Measurements from ENCODE around the gene KRTAP1-4. TPM values are rescaled to one million over a fixed set of nuclear protein-coding genes. Genes with fewer than 3 reads are reported as not detected.
"Not testable (repeated sequence)": the region's sequence is repeated elsewhere in the genome, so short reads cannot be mapped to it uniquely, and the experiment has no call there.

Gene KRTAP1-4
- total RNA-seq, 1 donor from 2014 or later, result not detected

GRCh38 chr17:41048441-41048840 is 18.4 kb upstream of the KRTAP1-4 start:
- peak in 1 of 2 donors; percentile 1 for DNase-seq (ENCODE audit: low read depth in 2 of 2)

DNA sequence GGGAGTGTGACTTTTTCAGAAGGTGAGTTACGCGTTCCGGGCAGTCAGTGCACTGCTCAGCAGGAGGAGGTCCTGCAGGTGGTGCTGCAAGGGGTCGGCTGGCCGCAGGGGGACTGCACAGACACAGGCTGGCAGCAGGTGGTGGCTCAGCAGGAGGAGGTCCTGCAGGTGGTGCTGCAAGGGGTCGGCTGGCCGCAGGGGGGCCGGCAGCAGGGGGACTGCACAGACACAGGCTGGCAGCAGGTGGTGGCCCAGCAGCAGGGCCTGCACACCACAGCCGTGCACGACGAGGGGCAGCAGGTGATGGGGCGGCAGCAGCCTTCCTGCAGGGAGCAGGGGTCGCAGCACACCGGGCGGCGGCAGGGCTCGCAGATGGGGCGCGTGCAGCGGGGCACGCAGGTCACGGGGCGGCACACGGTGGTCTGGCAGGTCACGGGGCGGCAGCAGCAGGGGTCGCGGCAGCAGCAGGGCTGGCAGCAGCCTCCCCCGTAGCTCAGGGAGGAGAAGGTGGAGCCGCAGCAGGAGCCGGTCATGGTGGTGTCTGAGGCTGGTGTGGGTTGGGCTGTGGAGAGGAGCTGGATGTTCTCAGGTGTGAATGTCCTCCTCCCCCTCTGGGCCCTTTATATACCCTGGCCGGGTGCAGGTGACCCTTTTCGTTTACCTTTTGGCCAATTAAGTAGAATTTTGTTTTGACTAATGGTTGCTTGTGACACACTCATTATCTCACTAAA is 16.9 kb upstream of the KRTAP1-4 start, which contains the start of gene KRTAP2-1:
KRTAP2-1 (minus strand) TSS at position 582 of the 731 bp plus-strand sequence; CDS start at position 533, 49 bp downstream.
- DNase-seq (ENCODE audit: low read depth in 2 of 2), result not testable (repeated sequence)

DNA sequence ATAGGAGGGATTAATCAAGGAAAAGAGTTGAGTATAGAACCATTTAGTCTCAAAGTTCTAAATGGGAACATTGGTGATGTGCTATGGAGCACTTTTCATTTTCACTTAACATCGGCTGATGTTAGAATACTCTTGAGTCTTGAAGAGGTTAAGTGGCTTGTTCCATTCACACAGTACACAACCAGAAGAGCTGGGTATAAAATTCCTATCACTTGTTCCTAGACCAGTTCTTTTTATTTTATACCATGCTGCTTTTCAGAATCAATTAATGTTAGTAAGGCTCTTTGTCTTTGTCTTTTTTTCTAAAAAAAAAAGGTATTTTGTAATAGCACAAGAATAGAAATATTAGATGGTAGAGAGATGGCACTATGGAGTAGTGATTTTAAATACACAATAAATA is 13.0 kb upstream of the KRTAP1-4 start:
- DNase-seq (ENCODE audit: low read depth in 2 of 2), result no peak

DNA sequence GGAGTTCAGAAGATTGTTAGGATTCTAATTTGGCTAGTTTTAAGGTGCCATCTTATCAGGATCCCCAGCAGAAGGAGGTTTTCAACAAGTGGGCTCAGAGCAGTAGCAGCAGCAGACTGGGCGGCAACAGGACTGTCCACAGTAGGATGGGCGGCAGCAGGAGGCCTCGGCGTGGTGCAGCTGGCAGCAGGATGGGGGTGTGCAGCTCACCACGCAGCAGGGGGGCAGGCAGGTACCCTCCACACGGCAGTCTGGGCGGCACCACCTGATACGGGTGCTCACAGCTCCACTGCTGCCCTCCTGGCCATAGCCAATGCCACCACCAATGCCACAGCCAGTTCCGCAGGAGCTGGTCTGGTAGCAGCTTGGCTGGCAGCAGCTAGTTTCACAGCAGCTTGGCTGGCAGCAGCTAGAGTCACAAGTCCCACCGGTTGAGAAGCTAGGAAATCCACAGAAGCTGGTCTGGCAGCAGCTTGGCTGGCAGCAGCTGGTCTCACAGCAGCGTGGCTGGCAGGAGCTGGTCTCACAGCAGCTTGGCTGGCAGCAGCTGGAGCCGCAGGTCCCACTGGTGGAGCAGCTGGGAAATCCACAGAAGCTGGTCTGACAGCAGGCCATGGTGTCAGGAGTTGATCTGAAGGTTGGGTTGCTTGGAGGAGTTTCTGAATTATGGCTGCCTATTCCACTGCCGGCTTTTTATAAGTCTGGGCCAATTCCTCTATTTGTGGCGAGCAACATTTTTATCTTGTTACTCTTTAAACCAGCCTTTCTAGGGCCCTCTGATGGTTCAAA is 11.0 kb upstream of the KRTAP1-4 start, which contains the start of gene KRTAP1-1:
KRTAP1-1 (minus strand) TSS at position 668 of the 789 bp plus-strand sequence; CDS start at position 615, 53 bp downstream.
- DNase-seq (ENCODE audit: low read depth in 2 of 2), result not testable (repeated sequence)

DNA sequence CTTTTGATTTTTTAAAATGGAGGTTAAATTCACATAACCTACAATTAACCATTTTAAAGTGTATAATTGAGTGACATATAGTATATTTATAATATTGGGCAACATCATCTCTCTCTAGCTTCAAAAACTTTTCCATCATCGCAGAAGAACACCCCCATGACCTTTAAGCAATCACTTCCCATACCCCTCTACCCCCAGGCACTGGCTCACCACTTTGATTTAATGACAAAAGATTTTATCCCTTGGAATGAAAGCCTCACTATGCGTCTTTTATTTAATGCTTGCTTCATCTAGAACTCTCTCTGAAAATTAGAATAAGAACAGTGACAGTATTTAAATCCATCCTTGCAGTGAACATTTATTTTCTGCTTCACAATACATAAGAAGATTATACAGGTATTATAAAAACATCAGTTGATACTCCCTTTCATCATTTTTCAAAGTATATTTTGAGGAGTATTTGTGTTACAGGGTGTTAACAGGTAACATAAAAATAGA is 7.9 kb upstream of the KRTAP1-4 start:
- DNase-seq (ENCODE audit: low read depth in 2 of 2), result no peak

GRCh38 chr17:41034346-41034935 is 4.4 kb upstream of the KRTAP1-4 start, which contains the start of gene KRTAP1-3:
KRTAP1-3 (minus strand) TSS chr17:41034874; CDS start chr17:41034821, 53 bp downstream.
- DNase-seq (ENCODE audit: low read depth in 2 of 2), result not testable (repeated sequence)

- DNase-seq (ENCODE audit: low read depth in 2 of 2), result no peak
These were observed 3.1 kb downstream of the KRTAP1-4 start, which contains the start of gene KRTAP1-5 for GRCh38 chr17:41026715-41027471. KRTAP1-5 (minus strand) TSS chr17:41027208; CDS start chr17:41027155, 53 bp downstream.

GRCh38 chr17:41024697-41025096 is 5.3 kb downstream of the KRTAP1-4 start:
- DNase-seq (ENCODE audit: low read depth in 2 of 2), result no peak

DNA sequence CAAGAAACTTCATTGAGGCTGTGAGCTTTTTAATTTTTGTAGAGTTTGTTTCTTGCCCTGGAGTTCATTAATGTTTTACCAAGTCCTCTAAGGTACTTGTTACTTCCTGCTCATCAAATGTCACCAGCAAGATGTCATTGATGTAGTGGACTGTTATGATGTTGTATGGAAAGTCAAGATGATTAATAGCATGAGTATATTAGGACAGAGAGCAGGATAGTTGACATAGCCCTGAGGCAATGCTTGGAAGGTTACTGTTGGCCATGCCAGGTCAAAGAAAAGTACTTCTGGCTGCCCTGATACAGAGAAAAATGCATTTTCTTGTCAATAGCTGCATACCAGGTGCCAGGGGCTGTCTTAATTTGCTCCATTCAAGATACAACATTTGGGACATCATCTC is 9.7 kb downstream of the KRTAP1-4 start:
- no peak for DNase-seq (ENCODE audit: low read depth in 2 of 2)

DNA sequence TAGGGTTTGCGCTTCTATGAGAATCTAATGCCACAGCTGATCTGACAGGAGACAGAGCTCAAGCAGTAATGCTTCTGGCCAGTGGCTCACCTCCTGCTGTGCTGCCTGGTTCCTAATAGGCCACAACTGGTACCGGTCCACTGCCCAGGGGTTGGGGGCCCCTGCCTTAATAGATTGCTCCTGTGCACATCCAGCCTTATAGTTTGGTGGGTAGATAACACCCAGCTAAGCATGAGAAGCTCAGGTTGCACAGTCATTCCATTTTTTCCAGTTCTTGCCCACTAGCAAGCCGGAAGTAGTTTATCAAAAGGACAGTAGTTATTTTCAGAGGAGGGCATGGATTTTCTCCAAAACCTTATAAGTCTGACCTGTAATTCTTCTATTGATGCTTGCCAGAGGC is 10.6 kb downstream of the KRTAP1-4 start:
- no peak for DNase-seq (ENCODE audit: low read depth in 2 of 2)

DNA sequence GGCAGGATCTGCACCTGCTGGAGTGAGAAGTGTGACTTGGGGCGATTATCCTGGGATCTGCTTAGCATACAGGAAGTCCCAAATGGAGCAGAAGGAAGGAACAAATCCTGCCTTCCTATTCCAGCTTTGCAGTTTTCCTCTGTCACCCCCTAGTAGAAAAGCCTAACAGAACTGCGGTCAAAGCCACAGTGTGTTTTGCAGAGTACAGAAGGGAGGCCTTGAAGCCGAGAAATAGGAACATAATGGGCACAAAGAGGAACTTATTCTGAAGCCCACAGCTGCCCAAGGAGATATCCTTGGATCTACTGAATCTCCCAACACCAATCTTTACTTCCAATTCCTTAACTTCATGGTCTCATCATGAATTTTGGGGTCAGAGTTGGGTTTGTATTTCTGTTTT is 11.5 kb downstream of the KRTAP1-4 start:
- DNase-seq (ENCODE audit: low read depth in 2 of 2), result no peak

DNA sequence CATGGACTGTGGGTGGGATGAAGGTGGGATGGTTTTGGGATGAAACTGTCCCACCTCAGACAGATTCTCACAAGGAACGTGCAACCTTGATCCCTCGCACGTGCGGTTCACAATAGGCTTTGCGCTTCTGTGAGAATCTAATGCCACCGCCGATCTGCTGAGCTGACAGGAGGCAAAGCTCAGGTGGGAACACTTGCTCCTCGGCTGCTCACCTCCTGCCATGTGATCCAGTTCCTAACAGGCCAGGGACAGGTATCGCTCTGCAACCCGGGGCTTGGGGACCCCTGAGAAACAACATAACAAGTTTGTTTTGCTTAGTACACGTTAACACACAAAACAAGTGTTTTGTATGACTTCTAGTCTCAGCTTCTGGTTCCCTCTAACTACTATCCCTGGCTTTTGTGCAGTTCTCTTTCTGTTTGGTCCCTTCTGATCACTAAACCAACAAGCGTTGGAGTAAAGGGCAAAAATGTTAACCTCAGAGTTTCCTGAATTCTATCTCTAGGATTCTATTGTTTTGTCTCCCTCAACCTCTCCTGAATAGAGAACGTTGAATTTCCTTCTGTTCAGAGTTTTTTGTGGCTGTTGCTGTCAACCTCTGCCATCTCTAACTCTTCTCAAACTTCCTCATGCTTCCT is 13.3 kb downstream of the KRTAP1-4 start:
- no peak for DNase-seq (ENCODE audit: low read depth in 2 of 2)

DNA sequence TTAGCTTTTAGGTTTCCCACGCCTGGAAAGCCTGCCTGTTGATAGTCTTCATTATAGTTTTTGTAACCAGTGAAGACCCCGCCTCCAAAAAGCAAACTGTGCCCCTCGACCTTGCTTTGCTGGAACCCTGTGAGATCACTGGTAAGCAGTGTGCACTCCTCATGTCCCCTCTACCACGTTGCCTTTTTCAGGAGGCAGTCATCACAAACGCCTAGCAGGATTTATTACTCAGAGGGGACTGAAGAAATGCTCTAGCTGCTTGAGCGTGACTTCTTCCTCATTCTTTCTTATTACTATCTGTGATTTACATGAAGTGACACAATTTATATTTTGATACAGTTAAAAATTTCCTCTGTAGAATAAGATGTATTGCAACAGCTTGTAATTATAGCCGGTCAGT is 14.5 kb downstream of the KRTAP1-4 start:
- no peak for DNase-seq (ENCODE audit: low read depth in 2 of 2)

DNA sequence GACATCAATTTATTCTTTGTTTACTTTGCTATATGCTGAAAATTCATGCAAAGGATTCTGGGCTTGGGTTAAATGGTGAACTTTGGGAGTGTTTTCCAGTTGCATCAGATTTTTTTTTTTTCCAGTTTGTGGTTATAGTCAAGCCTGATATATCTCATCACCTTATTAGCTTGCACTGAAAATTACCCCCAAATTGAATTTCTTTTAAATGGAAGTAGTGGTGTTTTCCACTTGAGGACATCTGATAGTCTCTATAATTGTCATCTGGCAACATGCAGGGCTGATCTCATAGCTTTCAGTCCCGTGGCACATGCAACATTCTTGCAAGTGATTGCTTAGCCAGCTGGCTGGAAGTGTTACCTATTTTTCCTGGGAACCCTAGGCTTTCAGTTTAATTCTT is 16.4 kb downstream of the KRTAP1-4 start:
- DNase-seq (ENCODE audit: low read depth in 2 of 2), result no peak

GRCh38 chr17:41013181-41013580 is 16.8 kb downstream of the KRTAP1-4 start:
- no peak for DNase-seq (ENCODE audit: low read depth in 2 of 2)

- no peak for DNase-seq (ENCODE audit: low read depth in 2 of 2)
These were observed 17.5 kb downstream of the KRTAP1-4 start for GRCh38 chr17:41012326-41013120.

- DNase-seq (ENCODE audit: low read depth in 2 of 2), result no peak
These were observed 19.6 kb downstream of the KRTAP1-4 start for GRCh38 chr17:41010441-41010840.

GRCh38 chr17:41009936-41010335 is 20.1 kb downstream of the KRTAP1-4 start:
- DNase-seq (ENCODE audit: low read depth in 2 of 2), result no peak

DNA sequence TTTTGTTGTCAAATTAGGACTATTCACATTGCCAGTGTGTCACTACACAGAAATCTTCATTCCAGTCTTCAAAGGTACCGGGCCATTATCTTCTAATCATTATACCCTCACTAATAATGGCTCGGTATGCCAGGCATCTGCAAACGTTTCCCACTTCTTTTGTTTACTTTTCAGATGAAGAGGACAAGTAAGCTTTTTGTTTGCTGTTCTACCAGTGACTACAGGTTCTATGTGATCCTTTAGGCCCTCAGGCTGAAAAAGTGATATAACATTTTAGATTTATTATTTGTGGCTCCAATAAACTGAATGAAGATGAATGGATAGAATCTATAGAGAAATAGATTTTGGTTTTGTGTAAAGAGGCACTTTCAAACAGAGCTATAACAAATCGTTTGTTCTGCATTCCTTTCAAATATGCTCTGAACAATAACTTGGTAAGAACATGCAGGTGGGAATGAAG is 20.7 kb downstream of the KRTAP1-4 start:
- DNase-seq (ENCODE audit: low read depth in 2 of 2), result no peak

DNA sequence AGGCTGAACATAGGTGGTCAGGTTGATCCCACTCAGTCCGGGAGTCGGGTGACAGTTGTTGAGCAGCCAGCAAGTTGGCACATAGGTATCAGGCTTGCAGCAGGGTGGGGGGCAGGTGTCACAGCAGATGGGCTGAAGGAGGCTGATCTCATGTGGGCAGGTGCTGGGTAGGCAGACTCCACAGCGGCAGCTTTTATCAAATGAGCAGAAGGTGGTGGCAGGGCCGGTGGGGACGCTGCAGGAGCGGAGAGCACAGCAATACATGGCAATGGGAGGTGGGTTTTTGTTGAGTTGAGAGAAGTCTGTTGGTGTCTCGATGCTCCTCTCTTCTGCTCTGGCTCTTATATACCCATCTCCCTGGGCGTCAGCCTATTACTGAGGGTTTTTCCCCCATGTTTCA is 21.2 kb downstream of the KRTAP1-4 start, which contains the start of gene KRTAP3-1:
KRTAP3-1 (minus strand) TSS at position 318 of the 400 bp plus-strand sequence; CDS start at position 264, 54 bp downstream.
- no peak for DNase-seq (ENCODE audit: low read depth in 2 of 2)

All from lung microvascular endothelial cell (primary cell).